GM23248 (cell line): ENCODE measurements around the gene BAIAP2. TPM values are rescaled to one million over a fixed set of nuclear protein-coding genes. Genes with fewer than 3 reads are reported as not detected.

Experiments
- DNase-seq: peaks from one replicate; pipeline ENCODE4 v3.0.0-alpha.2; 2015
- H2AFZ ChIP-seq: fragments of 200-600 bp; sonication (generic); 2 replicates; pipeline ENCODE4 v1.6.1; 2016; ENCODE audit warnings: antibody characterized with exemption
- H3F3A ChIP-seq: fragments of 200-600 bp; sonication (generic); 2 replicates; pipeline ENCODE4 v1.6.1; 2016; ENCODE audit warnings: mild to moderate bottlenecking, antibody characterized with exemption, mixed run types; ENCODE audit not compliant: insufficient read depth
- H3K27ac ChIP-seq: fragments of 200-600 bp; sonication (generic); 2 replicates; pipeline ENCODE4 v1.5.1; 2016; ENCODE audit warnings: mild to moderate bottlenecking
- H3K27me3 ChIP-seq: fragments of 200-600 bp; sonication (generic); replicated peaks from 2 replicates; pipeline ENCODE4 v1.6.1; 2016; ENCODE audit warnings: mild to moderate bottlenecking; ENCODE audit not compliant: insufficient read depth
- H3K36me3 ChIP-seq: fragments of 200-600 bp; sonication (generic); 2 replicates; pipeline ENCODE4 v1.6.1; 2016; ENCODE audit warnings: low read depth, mild to moderate bottlenecking
- H3K4me1 ChIP-seq: fragments of 200-600 bp; sonication (generic); 2 replicates; pipeline ENCODE4 v1.6.1; 2016; ENCODE audit warnings: mild to moderate bottlenecking; ENCODE audit not compliant: insufficient read depth
- H3K4me2 ChIP-seq: fragments of 200-600 bp; sonication (generic); one replicate; pipeline ENCODE4 v1.6.1; 2016; ENCODE audit warnings: mild to moderate bottlenecking; ENCODE audit not compliant: unreplicated experiment
- H3K4me3 ChIP-seq: fragments of 200-600 bp; sonication (generic); 2 replicates; pipeline ENCODE4 v1.5.1; 2016; ENCODE audit warnings: mild to moderate bottlenecking
- H3K79me2 ChIP-seq: fragments of 200-600 bp; sonication (generic); 2 replicates; pipeline ENCODE4 v1.6.1; 2016; ENCODE audit warnings: mild to moderate bottlenecking; ENCODE audit not compliant: insufficient read depth
- H3K9ac ChIP-seq: fragments of 200-600 bp; sonication (generic); 2 replicates; pipeline ENCODE4 v1.6.1; 2016; ENCODE audit warnings: mild to moderate bottlenecking
- H3K9me2 ChIP-seq: fragments of 200-600 bp; sonication (generic); 2 replicates; pipeline ENCODE4 v1.6.1; 2016; ENCODE audit warnings: mixed run types, mild to moderate bottlenecking, moderate library complexity; ENCODE audit not compliant: insufficient read depth
- H3K9me3 ChIP-seq: fragments of 200-600 bp; sonication (generic); one replicate; pipeline ENCODE4 v1.6.1; 2017; ENCODE audit warnings: low read depth
- H4K20me1 ChIP-seq: fragments of 200-600 bp; sonication (generic); 2 replicates; pipeline ENCODE4 v1.6.0; 2016; ENCODE audit not compliant: insufficient read depth
- EZH2 ChIP-seq: fragments of 200-600 bp; sonication (generic); IDR thresholded peaks from 2 replicates; pipeline ENCODE4 v1.6.1; 2018; ENCODE audit warnings: antibody characterized with exemption, mild to moderate bottlenecking; ENCODE audit not compliant: insufficient read depth, poor library complexity, severe bottlenecking
- EZH2phosphoT487 ChIP-seq: fragments of 200-600 bp; sonication (generic); IDR thresholded peaks from 2 replicates; pipeline ENCODE4 v1.6.1; 2018; ENCODE audit warnings: antibody characterized with exemption, moderate library complexity, mild to moderate bottlenecking, low read depth; ENCODE audit not compliant: insufficient read depth
- WGBS, 2 experiments: methylation state at CpG; one replicate each; pipeline ENCODE4 v1.1.6; 2015 to 2017; ENCODE audit warnings: low lambda C conversion rate in 2 of 2, low coverage in 1 of 2; ENCODE audit errors: missing lambda C conversion rate in 2 of 2; 5-methylcytosine and 5-hydroxymethylcytosine counted together
- in situ Hi-C: fragments of 300-500 bp; cut with MboI; formaldehyde crosslinking; loops from 2 replicates; pipeline ENCODE4 v1.15.0; 2020
- polyA plus RNA-seq: library from polyadenylated mRNA; unstranded; fragments of >200 nt; fragmentation: Nextera tagmentation; extraction: Ambion mirVana; gene quantifications from 2 replicates; pipeline ENCODE4 v1.2.1, GENCODE V29; 2016
- total RNA-seq: library from RNA; depleted of rRNA; stranded (reverse); fragments of >200 nt; shearing (Covaris generic); gene quantifications from 2 replicates; pipeline ENCODE4 v1.2.3, GENCODE V29; 2014

BAIAP2 gene
- total and polyA plus RNA-seq, 2 experiments from 2014 or later: 28.2 to 31.7 TPM

- WGBS, 2 experiments: 92 to 93% methylated on average over 32 of the region's 32 CpGs
- Histone ChIP-seq H3K4me2 (no peak overlapping the region), H3K79me2 (peaks cover 70% of the 10 kb centered on the region), H3K36me3 (no peaks in the 10 kb centered on the region), H4K20me1 (no peaks in the 10 kb centered on the region), H3K27ac (no peak overlapping the region), H2AFZ (no peak overlapping the region), H3K4me3 (no peak overlapping the region), H3K4me1 (no peaks in the 10 kb centered on the region), H3K9me2 (no peaks in the 10 kb centered on the region), H3K9me3 (no peaks in the 10 kb centered on the region), H3F3A (no peaks in the 10 kb centered on the region), H3K9ac (no peak overlapping the region), H3K27me3 (no peaks in the 10 kb centered on the region)
- TF ChIP-seq EZH2phosphoT487 (no peak), EZH2 (no peak)
- in situ Hi-C loops: no loop called here
- no peak for DNase-seq
Observed at GRCh38 chr17:81050645-81051625, 16.0 kb downstream of the BAIAP2 start.

GRCh38 chr17:81052199-81052997 is 17.4 kb downstream of the BAIAP2 start:
- WGBS, 2 experiments: 64 to 68% methylated on average over 28 to 29 of the region's 31 CpGs

GRCh38 chr17:81053041-81053970 is 18.4 kb downstream of the BAIAP2 start:
- H3K79me2 ChIP-seq: peaks cover 48% of the 10 kb centered on the region
- H3K9me2 ChIP-seq: no peaks in the 10 kb centered on the region
- peak; percentile 31 for DNase-seq
- no peaks in the 10 kb centered on the region for H3K27me3 ChIP-seq
- no peaks in the 10 kb centered on the region for H4K20me1 ChIP-seq
- H3F3A ChIP-seq: no peaks in the 10 kb centered on the region
- H3K36me3 ChIP-seq: no peaks in the 10 kb centered on the region
- TF ChIP-seq EZH2 (no peak), EZH2phosphoT487 (no peak)
- no peak overlapping the region for H3K9ac ChIP-seq
- in situ Hi-C loops: no loop called here
- H3K27ac ChIP-seq: no peak overlapping the region
- no peak overlapping the region for H2AFZ ChIP-seq
- H3K4me1 ChIP-seq: no peaks in the 10 kb centered on the region
- H3K9me3 ChIP-seq: no peaks in the 10 kb centered on the region
- WGBS, 2 experiments: 72 to 80% methylated on average over 31 to 32 of the region's 42 CpGs
- H3K4me2 ChIP-seq: no peak overlapping the region
- H3K4me3 ChIP-seq: no peak overlapping the region

More at GRCh38 chr17:81052199-81052997, 17.4 kb downstream of the BAIAP2 start:
- in situ Hi-C loops: no loop called here
- Histone ChIP-seq H3K4me3 (no peak overlapping the region), H3K4me1 (no peaks in the 10 kb centered on the region), H3K9me3 (no peaks in the 10 kb centered on the region), H3K9ac (no peak overlapping the region), H3K27me3 (no peaks in the 10 kb centered on the region), H3K79me2 (peaks cover 55% of the 10 kb centered on the region), H3K4me2 (no peak overlapping the region), H3K9me2 (no peaks in the 10 kb centered on the region), H4K20me1 (no peaks in the 10 kb centered on the region), H3K36me3 (no peaks in the 10 kb centered on the region), H2AFZ (no peak overlapping the region), H3K27ac (no peak overlapping the region), H3F3A (no peaks in the 10 kb centered on the region)
- DNase-seq: no peak
- TF ChIP-seq EZH2: no peak

GRCh38 chr17:81054308-81054707 is 19.4 kb downstream of the BAIAP2 start:
- no peaks in the 10 kb centered on the region for H4K20me1 ChIP-seq
- H3K27ac ChIP-seq: no peak overlapping the region
- TF ChIP-seq EZH2phosphoT487: no peak
- 94 to 98% methylated on average over 11 to 12 of the region's 12 CpGs for WGBS, 2 experiments
- no peak overlapping the region for H3K4me3 ChIP-seq
- no peaks in the 10 kb centered on the region for H3K9me3 ChIP-seq
- in situ Hi-C loops: no loop called here
- no peaks in the 10 kb centered on the region for H3K9me2 ChIP-seq
- H3F3A ChIP-seq: no peaks in the 10 kb centered on the region
- peaks cover 38% of the 10 kb centered on the region for H3K79me2 ChIP-seq
- no peak for DNase-seq
- no peak overlapping the region for H3K4me2 ChIP-seq
- no peaks in the 10 kb centered on the region; the same call in 1 of the 2 replicates for H3K36me3 ChIP-seq
- no peaks in the 10 kb centered on the region for H3K4me1 ChIP-seq
- no peak overlapping the region for H3K9ac ChIP-seq
- no peak overlapping the region for H2AFZ ChIP-seq
- no peaks in the 10 kb centered on the region for H3K27me3 ChIP-seq
